IMR-90 (cell line): Measurements from ENCODE around the gene CROCC2. TPM values are rescaled to one million over a fixed set of nuclear protein-coding genes. Genes with fewer than 3 reads are reported as not detected.

Experiments used
- CEBPB ChIP-seq: IDR thresholded peaks from 2 replicates; pipeline ENCODE4 v1.6.1; 2012; ENCODE audit warnings: low read depth, low read length, improper control_type of control experiment
- ELK1 ChIP-seq: fragments of 150-350 bp; IDR thresholded peaks from 2 replicates; pipeline ENCODE4 v1.6.1; 2016; ENCODE audit warnings: low read depth, mild to moderate bottlenecking, low read length, moderate library complexity, borderline replicate concordance
- SMC3 ChIP-seq: fragments of 150-350 bp; IDR thresholded peaks from 2 replicates; pipeline ENCODE4 v1.6.1; 2016; ENCODE audit warnings: low read depth, mild to moderate bottlenecking, antibody characterized with exemption, low read length, moderate library complexity
- polyA plus RNA-seq, 3 experiments: library from polyadenylated mRNA; depleted of rRNA; stranded (reverse); fragments of >200 nt; gene quantifications; 2 replicates each; pipeline ENCODE4 v1.2.3, GENCODE V29; 2012; ENCODE audit warnings: low replicate concordance in 1 of 3
- total RNA-seq: library from RNA; depleted of rRNA; stranded (reverse); fragments of >200 nt; gene quantifications from 2 replicates; pipeline ENCODE4 v1.2.3, GENCODE V29; 2012

The CROCC2 gene
- total and polyA plus RNA-seq, 2 of the 4 experiments (the other 2 are of a cell fraction) = not detected

GRCh38 chr2:240873805-240874714, 32.1 kb upstream of the CROCC2 start (continued):
- no peak for TF ChIP-seq ELK1
- TF ChIP-seq SMC3 = no peak
- no peak for TF ChIP-seq CEBPB
